GM13977 (cell line): ENCODE data around the gene MYCBP2.

Experiments
- DNase-seq: peaks from one replicate; pipeline ENCODE4 v3.0.0; 2012; ENCODE audit warnings: low spot score
- in situ Hi-C: fragments of 300-500 bp; cut with MboI; formaldehyde crosslinking; loops from one replicate; pipeline ENCODE4 v1.12.0; 2022; ENCODE audit warnings: low sequenced_read_pairs, low pct_unique_long_range_greater_than_20kb, mixed read lengths, inconsistent platforms; ENCODE audit not compliant: unreplicated experiment
- TF ChIP-seq, protein P1 (sequence below): IDR thresholded peaks from 2 replicates; pipeline ENCODE4 v1.5.1; 2012; ENCODE audit warnings: mild to moderate bottlenecking, control low read depth; ENCODE audit not compliant: insufficient read depth; ENCODE audit errors: extremely low read depth, missing control alignments

Gene MYCBP2

DNA sequence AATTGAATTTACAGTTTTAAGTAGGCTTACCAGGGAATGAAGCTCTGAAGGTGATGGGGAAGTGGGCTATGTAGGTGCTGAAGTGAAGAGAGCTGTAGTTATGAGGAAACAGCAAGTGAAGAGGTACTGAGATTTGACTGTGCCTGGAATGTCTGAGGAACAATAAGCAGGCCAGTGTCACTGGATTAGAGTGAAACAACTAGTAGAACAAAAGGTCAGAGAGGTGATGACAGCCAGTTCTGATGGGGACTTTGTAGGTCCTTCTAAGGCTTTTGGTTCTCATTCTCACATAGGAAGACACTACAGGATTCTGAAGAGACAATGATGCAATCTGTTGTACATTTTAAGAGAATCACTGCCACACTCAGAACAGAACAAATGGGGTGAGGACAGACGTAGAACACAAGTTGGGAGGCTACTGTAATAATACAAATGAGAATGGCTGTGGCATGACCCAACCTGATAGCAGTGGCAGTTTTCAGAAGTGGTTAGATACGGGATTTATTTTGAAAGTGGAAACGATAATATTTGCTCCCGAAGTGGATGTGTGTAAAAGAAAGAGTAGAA lies 130.8 kb downstream of the MYCBP2 start:
- in situ Hi-C loops = no loop called here
- TF ChIP-seq, protein P1, sequence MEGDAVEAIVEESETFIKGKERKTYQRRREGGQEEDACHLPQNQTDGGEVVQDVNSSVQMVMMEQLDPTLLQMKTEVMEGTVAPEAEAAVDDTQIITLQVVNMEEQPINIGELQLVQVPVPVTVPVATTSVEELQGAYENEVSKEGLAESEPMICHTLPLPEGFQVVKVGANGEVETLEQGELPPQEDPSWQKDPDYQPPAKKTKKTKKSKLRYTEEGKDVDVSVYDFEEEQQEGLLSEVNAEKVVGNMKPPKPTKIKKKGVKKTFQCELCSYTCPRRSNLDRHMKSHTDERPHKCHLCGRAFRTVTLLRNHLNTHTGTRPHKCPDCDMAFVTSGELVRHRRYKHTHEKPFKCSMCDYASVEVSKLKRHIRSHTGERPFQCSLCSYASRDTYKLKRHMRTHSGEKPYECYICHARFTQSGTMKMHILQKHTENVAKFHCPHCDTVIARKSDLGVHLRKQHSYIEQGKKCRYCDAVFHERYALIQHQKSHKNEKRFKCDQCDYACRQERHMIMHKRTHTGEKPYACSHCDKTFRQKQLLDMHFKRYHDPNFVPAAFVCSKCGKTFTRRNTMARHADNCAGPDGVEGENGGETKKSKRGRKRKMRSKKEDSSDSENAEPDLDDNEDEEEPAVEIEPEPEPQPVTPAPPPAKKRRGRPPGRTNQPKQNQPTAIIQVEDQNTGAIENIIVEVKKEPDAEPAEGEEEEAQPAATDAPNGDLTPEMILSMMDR = no peak

DNA sequence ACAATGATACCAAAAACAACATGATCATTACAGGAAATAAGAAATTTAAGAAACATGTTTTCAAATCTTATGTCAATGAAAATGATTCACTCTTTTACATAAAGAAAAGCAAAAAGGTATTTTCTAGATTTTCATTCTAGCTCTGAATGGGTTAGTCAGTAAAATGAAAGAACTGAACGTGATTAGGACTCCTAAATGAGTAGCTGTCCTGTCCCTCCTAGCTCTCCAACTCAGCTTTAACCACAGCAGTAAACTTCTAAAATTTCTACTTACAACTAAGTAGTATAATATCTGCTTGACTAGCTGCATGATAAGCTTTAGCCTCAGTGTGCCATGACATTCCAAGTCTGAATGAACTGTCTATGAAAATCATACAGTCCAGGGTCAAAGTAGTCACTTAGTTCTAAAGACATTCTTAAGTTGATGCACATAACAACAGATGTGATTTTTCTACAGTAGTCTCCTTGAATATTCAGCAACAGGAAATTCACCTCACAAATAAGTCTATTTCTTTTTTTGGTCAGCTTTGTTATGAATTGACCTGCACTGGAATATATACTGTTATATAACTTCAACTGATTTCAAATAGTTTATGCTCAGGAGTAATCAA lies 136.4 kb downstream of the MYCBP2 start:
- DNase-seq = no peak
- in situ Hi-C loops = no loop called here
- TF ChIP-seq, protein P1 = no peak

More for the DNA sequence above, 130.8 kb downstream of the MYCBP2 start:
- no peak for DNase-seq

DNA sequence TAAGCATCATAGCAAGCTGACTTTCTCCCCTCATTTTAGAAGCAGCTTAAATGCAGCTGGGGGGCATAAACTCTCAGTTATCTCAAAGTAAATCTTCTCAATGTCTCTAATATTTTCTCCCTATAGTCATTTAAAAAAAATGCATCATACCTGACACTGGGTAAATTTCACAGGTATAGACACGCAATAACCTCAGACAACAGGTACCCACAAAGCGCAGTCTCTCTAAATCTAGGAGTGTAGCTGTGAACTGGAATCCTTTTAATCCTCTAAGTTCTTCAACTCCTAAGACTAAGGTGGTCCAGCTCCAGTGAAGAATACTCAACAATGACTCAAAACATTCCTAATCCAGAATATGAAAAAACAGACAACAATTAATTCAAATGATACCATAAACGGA lies 141.2 kb downstream of the MYCBP2 start:
- in situ Hi-C loops = no loop called here
- no peak for DNase-seq
- TF ChIP-seq, protein P1 = no peak

DNA sequence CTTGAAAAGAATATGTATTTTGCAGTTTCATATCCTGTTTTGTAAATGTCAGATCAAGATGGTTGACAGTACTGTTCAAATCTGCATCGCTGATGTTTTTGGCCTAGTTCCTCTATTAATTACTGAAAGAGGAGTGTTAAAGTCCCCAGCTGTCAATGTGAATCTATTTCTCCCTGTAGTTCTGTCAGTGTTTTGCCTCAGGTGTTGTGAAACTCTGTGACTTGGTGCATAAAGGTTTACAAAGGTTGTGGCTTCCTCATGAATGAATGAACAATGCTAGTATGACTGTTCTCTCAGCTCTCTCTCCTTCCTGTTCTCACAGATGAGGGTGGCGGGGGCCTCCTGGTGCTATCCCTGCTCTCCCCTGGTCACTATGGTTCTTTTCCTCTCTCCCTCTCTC lies 142.4 kb downstream of the MYCBP2 start:
- DNase-seq = peak; percentile 41
- in situ Hi-C loops = no loop called here
- TF ChIP-seq, protein P1 = no peak

DNA sequence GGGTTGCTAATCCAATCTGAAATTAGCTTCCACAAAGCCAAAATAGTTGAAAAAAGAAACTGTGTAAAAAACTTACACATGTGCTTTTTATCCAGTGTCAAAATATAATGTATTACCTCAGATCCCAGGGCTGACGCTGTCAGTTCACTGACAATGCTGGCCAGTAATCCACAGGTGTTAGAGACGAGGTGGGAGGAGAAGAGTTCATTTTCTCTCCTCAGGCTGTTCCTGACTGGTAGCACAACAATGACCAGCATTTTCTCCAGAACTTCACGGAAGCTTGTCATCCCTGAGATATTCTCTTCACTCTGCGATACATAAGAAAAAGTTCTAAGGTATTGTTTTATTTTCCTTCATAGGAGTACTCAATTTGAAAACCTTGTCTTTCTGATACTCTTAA lies 146.9 kb downstream of the MYCBP2 start:
- no peak for DNase-seq
- TF ChIP-seq, protein P1 = no peak
- in situ Hi-C loops = no loop called here

DNA sequence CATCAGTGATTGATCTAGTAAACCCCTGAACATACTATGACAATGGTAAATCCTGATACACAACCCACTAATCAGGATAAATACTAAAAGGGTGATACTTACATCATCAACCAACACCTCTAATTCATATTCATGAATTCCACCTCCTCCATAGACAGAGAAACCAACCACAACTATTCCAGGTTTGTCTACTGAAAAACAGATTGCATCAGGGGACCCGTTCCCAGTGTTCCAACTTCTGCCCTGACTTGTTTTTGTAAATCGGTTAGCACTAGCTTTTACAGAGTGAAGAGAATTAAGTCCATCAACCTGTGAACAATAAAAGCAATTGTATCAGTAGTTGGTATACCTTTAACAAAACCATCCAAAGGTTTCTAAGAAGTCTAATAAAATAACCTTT lies 149.2 kb downstream of the MYCBP2 start:
- no peak for DNase-seq
- in situ Hi-C loops = no loop called here
- TF ChIP-seq, protein P1 = no peak

DNA sequence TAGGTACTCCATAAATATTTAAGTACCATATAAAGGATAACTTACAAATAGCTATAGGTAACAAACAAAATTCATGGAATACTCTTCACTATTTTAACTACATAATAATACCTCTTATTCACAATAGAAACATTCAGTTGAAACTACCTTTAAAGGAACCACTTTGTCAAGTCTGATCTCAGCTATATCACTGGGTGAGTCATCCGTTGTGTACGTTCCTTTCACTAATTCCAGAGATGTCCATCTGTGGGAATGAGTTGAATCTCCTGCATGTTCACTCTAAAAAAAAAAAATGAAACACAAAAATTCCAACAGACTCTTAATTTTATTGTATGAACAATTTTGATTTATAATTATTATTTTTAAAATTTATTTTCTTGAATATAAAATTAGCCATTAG lies 150.5 kb downstream of the MYCBP2 start:
- in situ Hi-C loops = no loop called here
- no peak for DNase-seq

More for the DNA sequence above, 150.5 kb downstream of the MYCBP2 start:
- TF ChIP-seq, protein P1 = no peak
